NB4 (cell line): ENCODE measurements around the gene UNC13B.

ENCODE experiments used
- CTCF ChIP-seq: IDR thresholded peaks from one replicate; pipeline ENCODE4 v1.5.1; 2012; ENCODE audit warnings: low read depth, low read length
- MYC ChIP-seq: IDR thresholded peaks from 2 replicates; pipeline ENCODE4 v1.6.1; 2011; ENCODE audit warnings: low read depth, low read length
- POLR2A ChIP-seq: IDR thresholded peaks from 2 replicates; pipeline ENCODE4 v1.6.1; 2011; ENCODE audit warnings: mild to moderate bottlenecking; ENCODE audit not compliant: insufficient read length; ENCODE audit errors: extremely low read depth

GRCh38 chr9:35453786-35454185 lies 292.0 kb downstream of the UNC13B start:
- TF ChIP-seq POLR2A (no peak), CTCF (no peak), MYC (no peak)
